D341Med (cell line): Measurements from ENCODE around the gene COX19.

Experiments
- DNase-seq: peaks from one replicate; pipeline ENCODE4 v3.0.0; 2012; ENCODE audit warnings: low spot score

COX19 gene

GRCh38 chr7:991729-992656, 16.6 kb upstream of the COX19 start:
- DNase-seq, result no peak

DNA sequence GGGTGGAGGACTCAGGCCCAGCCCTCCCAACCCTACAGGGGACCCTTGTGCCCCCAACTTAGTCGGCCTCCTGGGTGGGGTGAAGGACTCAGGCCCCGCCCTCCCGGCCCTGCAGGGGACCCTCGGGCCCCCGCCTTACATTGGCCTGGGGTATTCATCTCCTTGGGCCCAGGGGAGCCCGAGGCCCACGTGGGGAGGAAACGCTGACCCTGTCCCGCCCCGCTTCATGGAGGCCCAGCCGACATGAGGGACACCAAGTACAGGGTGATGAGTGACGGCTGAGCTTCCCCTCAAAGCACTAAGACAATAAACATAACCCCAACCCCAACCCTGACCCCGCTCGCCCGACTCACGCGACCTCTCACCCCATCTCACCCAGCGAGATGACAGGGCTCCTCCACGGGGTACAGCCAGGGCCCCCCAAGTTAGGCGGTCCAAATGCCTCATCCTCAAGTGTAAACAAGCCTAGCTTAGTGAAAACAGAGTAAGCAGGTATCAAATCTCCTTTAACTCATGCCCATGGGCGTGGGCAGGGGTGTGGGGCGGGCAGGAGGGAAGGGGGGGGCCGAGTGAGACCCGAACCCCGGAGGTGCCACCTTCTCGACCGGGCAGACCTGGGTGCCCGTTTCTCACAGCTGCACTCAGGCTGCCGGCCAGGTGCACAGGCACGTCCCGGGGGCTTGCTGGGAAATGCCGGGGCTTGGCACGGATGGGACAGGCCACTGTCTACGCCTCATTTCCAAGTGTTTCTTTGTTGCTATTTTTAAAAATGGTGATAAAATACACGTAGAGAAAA, 15.8 kb upstream of the COX19 start:
- no peak for DNase-seq

DNA sequence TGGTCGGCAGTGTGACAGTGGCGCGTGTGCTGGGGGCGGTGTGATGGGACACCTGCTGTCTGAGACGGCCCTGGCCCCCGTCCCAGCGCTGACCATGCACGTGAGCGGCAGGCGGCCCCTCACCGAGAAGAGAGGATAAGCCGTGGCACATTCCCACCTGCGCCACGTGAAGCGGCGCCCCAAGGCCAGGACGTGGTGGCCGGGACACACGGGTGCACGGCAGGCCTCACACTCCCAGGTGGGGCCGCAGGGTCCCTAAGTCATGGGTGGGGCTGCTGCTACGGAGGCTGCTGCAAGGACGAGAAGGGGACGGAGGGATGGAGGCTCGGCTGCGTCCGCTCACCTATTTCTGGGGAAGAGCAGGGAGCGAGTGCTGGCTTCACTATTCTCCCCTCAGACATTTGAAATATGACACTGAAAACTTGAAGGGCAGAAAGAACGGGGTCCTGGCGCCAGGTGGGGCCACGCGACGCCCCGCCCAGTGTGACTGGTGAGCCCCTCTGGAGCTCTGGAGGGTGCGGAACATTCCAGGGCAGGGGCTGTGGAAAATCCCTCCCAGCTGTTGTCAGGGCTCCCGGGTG, 15.1 kb upstream of the COX19 start:
- DNase-seq, result no peak

GRCh38 chr7:988963-989529, 13.7 kb upstream of the COX19 start:
- DNase-seq, result no peak

GRCh38 chr7:988426-988911, 13.1 kb upstream of the COX19 start:
- DNase-seq, result no peak

DNA sequence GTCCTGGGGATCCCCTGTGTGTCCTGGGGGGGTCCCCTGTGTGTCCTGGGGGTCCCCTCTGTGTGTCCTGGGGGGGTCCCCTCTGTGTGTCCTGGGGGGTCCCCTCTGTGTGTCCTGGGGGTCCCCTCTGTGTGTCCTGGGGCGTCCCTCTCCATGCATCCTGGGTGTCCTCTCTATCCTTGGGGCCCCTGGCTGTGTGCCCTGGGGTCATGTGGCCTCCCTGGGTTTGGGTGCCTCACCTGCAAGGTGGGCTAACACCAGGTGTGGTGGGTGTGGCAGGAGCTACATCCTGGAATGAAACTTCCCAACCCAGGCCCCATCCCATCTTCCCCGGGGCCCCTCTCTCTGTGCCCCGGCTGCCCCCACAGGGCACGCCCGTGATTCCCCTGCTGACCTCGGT, 12.6 kb upstream of the COX19 start:
- DNase-seq, result no peak

- no peak for DNase-seq
These were observed 11.7 kb upstream of the COX19 start for GRCh38 chr7:986766-987751.

DNA sequence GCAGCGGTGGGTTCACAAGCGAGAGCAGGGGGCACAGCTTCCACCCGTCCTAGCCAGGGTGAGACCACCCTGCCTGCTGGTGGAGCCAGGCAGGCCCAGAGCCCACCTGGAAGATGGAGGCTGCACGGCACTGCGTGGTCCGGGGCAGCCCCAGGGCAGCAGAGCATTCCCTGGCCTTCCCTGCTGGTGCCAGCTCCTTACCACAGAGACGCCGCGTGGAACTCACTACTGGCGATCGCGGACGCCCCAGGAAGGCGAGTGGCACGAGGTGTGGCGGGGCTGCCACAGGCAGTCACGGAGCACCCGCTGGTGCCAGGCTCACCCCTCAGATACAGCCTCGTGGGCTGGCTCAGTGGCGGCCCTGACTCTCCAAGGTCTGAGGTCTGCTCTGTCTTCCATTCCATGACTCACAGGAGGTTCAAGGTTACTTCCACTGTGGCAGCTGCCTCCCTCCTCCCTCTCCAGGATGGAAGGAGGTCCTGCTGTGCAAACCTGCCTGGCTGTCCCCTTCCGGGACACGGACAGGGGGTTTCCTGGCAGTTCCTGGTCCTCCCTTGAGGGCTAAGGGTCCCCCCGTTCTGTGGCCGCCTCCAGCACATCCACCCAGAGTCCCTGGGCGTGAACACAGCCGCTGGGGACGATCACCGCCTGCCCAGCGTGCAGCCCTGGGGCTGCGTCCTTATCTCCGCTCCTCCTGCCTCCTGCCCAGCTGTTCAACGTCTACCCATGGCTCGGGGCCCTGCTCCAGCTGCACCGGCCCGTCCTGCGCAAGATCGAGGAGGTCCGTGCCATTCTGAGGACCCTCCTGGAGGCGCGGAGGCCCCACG, 10.8 kb upstream of the COX19 start:
- DNase-seq, result no peak

DNA sequence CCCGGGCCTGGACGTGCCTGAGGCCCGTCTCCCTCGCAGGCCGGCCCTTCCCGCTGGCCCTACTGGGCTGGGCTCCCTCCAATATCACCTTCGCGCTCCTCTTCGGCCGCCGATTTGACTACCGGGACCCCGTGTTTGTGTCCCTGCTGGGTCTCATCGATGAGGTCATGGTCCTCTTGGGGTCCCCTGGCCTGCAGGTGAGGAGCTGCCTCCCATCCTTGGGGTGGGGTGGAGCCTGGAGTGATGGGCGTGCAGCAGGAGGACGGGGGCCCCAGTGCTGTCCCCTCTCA, 9.7 kb upstream of the COX19 start:
- no peak for DNase-seq

DNA sequence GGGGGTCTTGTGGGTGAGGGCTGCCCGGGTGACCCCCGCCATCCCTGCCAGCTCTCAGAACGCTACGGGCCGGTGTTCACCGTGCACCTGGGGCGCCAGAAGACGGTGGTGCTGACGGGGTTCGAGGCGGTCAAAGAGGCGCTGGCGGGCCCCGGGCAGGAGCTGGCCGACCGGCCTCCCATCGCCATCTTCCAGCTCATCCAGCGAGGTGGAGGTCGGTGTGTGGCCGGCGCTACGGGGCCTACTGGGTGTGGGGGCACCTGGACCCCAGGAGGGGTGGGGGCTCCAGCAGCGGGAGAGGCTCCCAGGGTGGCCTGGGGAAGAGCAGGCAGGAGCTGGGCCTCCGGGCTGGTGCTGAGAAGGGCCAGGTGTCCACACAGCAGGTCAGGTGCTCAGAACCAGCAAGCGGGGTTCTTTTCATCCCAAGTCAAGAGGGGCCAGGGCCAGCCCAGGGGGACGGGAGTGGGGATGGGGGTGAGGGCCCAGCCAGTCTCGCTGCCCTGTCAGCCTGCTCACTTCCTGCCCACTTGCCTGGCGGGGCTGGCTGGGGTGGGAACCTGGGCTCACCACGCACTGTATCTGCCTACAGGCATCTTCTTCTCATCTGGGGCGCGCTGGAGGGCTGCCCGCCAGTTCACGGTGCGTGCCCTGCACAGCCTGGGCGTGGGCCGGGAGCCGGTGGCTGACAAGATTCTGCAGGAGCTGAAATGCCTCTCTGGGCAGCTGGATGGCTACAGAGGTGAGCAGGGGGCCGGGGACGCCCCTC, 9.2 kb upstream of the COX19 start:
- no peak for DNase-seq

DNA sequence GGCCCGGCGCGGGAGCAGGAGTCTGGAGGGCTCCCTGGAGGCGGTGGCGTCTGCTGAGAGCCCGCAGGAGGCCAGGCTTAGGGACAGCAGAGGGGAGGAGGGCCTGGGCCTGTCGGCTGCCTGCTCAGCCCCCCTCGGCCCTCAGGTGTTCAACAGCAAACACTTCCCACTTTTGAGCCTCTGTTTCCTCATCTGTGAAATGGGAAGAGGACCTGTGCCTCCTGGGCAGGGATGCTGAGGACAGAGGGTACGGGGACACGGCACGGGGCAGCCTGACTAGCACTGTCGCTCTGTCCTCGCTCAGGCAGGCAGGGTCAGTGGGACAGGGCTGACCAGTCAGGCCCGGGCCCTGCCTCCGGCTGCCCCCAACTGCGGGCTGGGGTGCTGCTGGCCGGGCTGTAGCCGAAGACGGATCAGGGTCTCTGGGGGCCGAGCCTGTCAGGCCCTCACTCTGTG, 8.3 kb upstream of the COX19 start:
- DNase-seq, result no peak

GRCh38 chr7:983004-983615, 7.8 kb upstream of the COX19 start, which contains the start of gene CYP2W1:
Gene CYP2W1 (plus strand): TSS chr7:983181. CDS start chr7:983212, 31 bp downstream.
- no peak for DNase-seq

- DNase-seq, result no peak
These were observed 7.2 kb upstream of the COX19 start for GRCh38 chr7:982511-983003.

- peak; percentile 86 for DNase-seq
These were observed 6.6 kb upstream of the COX19 start for GRCh38 chr7:981793-982510.

- no peak for DNase-seq
These were observed 4.7 kb upstream of the COX19 start for GRCh38 chr7:979886-980571.

DNA sequence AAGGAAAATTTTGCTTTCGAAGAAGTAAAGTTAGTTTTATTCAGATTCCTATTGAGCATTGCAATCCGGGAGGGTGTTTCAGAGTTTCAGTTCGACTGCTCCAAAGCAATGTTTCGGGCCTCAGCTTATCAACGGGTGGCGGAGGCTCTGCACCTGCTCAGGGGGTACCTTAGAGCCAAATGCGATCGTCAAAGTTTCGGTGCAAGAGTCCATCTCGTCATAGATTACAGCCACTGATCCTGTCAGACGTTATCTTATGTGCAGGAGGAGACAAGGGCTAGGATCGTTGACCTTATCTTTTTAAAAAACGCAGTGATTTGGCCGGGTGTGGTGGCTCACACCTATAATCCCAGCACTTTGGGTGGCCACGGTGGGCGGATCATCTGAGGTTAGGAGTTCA, 3.8 kb upstream of the COX19 start:
- no peak for DNase-seq

GRCh38 chr7:978416-979091, 3.2 kb upstream of the COX19 start:
- DNase-seq, result no peak
